ENCODE data around the gene TRMT44.
"Not testable (repeated sequence)": the region's sequence is repeated elsewhere in the genome, so short reads cannot be mapped to it uniquely, and the experiment has no call there.

Gene TRMT44

DNA sequence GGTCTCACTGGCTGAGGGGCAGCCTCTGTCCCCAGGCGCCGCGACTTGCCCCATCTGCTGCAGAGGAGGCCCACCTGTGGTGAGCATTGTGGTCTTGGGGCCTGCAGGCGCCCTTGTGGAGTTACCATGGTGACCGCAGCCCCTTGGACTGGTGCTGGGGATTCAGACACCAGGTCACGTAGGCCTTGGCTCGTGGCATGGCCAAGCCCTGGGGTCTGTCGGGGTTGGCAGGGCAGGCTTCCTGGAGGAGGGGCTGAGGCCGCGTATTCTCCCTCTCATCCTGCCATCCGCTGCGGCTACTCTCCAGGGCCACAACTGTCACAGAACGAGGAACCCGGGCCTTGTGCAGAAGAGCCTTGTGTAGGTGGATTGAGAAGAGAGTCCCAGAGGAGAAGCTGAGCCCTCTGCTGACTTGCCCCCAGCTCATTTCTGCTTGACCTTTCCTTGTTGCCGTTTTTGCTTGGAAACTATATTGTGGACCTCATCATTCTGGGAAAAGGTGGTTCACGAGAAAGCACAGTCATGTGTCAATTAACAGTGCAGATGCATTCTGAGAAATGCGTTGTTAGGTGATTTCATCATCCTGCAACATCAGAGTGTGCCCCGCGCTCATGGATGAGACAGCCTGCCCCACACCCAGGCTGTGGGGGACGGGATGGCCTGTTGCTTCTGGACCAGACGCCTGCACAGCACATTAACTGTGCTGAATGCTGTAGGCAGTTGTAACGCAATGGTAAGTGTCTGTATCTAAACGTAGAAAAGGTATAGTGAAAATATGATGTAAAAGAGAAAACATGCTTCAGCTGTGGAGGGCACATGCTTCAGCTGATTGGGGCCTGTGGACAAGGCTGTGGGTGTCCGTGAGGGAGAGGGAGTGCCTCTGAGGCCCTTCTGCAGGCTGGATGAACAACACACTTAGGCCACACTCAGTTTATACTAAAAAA is 38.5 kb downstream of the TRMT44 start:
- no peak overlapping the region for H3K27ac ChIP-seq
- no peak overlapping the region for H3K4me3 ChIP-seq (ENCODE audit: low read depth, low read length)
- H3K27me3 ChIP-seq (ENCODE audit: insufficient read depth, low read depth, severe bottlenecking), result no peaks in the 10 kb centered on the region
- no peak for DNase-seq
- no peak for TF ChIP-seq CTCF (IDR thresholded peaks at IDR 0.05; ENCODE audit: low read depth, low read length)
- peaks cover 18% of the 10 kb centered on the region for H3K36me3 ChIP-seq
- no peaks in the 10 kb centered on the region for H3K9me3 ChIP-seq (ENCODE audit: severe bottlenecking)

DNA sequence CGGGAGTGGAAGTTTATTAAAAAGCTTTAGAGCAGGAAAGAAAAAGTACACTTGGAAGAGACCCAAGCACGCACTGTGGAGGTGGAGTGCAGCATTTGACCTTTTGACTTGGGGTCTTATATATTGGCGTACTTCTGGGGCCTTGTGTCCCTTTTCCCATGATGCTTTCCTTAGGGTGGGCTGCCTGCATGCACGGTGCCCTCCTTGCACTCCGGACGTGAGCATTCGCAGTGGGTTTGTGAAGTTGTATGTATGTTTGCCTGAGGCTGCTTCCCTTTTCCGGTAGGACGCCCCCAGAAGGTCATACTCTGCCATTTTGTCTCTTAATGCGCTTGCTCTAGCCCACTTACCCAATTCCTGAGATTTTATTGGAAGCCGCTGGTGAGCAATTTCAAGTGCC is 39.6 kb downstream of the TRMT44 start:
- Histone ChIP-seq H3K36me3 (peaks cover 18% of the 10 kb centered on the region), H3K27me3 (ENCODE audit: insufficient read depth, low read depth, severe bottlenecking) (no peaks in the 10 kb centered on the region), H3K27ac (no peak overlapping the region), H3K4me3 (ENCODE audit: low read depth, low read length) (no peak overlapping the region), H3K9me3 (ENCODE audit: severe bottlenecking) (no peaks in the 10 kb centered on the region)
- no peak for TF ChIP-seq CTCF (IDR thresholded peaks at IDR 0.05; ENCODE audit: low read depth, low read length)
- DNase-seq, result no peak

GRCh38 chr4:8486643-8487042 is 46.1 kb downstream of the TRMT44 start:
- H3K27ac ChIP-seq; H3K27me3 ChIP-seq (ENCODE audit: insufficient read depth, low read depth, severe bottlenecking); H3K9me3 ChIP-seq (ENCODE audit: severe bottlenecking); H3K36me3 ChIP-seq; H3K4me3 ChIP-seq (ENCODE audit: low read depth, low read length): not testable (repeated sequence)
- peak; percentile 77 for DNase-seq

GRCh38 chr4:8488791-8489369 is 48.3 kb downstream of the TRMT44 start:
- no peaks in the 10 kb centered on the region for H3K27me3 ChIP-seq (ENCODE audit: insufficient read depth, low read depth, severe bottlenecking)
- no peak overlapping the region for H3K4me3 ChIP-seq (ENCODE audit: low read depth, low read length)
- no peak for DNase-seq
- TF ChIP-seq CTCF (IDR thresholded peaks at IDR 0.05; ENCODE audit: low read depth, low read length), result no peak
- H3K36me3 ChIP-seq, result no peaks in the 10 kb centered on the region; the same call in 1 of the 2 replicates
- no peak overlapping the region for H3K27ac ChIP-seq
- H3K9me3 ChIP-seq (ENCODE audit: severe bottlenecking), result no peaks in the 10 kb centered on the region

DNA sequence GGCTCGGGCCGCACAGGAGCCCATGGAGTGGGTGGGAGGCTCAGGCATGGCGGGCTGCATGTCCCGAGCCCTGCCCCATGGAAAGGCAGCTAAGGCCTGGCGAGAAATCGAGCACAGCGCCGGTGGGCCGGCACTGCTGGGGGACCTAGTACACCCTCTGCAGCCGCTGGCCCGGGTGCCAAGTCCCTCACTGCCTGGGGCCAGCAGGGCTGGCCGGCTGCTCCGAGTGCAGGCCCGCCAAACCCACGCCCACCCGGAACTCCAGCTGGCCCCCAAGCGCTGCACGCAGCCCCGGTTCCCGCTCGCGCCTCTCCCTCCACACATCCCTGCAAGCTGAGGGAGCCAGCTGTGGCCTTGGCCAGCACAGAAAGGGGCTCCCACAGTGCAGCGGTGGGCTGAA is 50.9 kb downstream of the TRMT44 start:
- DNase-seq; H3K4me3 ChIP-seq (ENCODE audit: low read depth, low read length); H3K36me3 ChIP-seq; H3K27me3 ChIP-seq (ENCODE audit: insufficient read depth, low read depth, severe bottlenecking); H3K9me3 ChIP-seq (ENCODE audit: severe bottlenecking); H3K27ac ChIP-seq: not testable (repeated sequence)

DNA sequence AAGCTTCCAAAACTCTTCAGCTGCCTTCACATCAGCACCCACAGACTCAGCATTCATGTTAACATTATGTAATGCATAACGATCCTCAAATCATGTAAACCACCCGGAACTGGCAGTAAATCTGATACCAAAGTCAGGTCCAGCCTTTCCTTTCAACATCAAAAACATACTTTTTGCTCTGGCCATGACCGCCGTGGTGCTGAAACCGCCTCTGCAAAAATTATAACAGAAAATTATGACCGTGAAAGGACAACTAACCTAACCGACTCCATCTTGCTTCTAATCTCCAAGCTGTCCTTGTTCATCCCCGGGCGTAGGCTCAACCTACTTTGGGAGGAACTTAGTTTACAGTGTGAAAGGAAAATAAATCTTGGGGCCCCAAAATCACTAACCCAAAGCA is 51.6 kb downstream of the TRMT44 start:
- Histone ChIP-seq H3K4me3 (ENCODE audit: low read depth, low read length) (no peak overlapping the region), H3K27ac (no peak overlapping the region), H3K9me3 (ENCODE audit: severe bottlenecking) (no peaks in the 10 kb centered on the region), H3K36me3 (no peaks in the 10 kb centered on the region; the same call in 1 of the 2 replicates), H3K27me3 (ENCODE audit: insufficient read depth, low read depth, severe bottlenecking) (no peaks in the 10 kb centered on the region)
- TF ChIP-seq CTCF (IDR thresholded peaks at IDR 0.05; ENCODE audit: low read depth, low read length), result no peak
- DNase-seq, result no peak

Measured in WERI-Rb-1 (cell line).